ENCODE results near the gene VAV3. TPM values are rescaled to one million over a fixed set of nuclear protein-coding genes. Genes with fewer than 3 reads are reported as not detected.

VAV3 gene
- total RNA-seq, 1 donor from 2014 or later: 2.6 TPM

- FAIRE-seq: no peak
- H4K20me1 ChIP-seq (ENCODE audit: insufficient read depth, low read length): no peaks in the 10 kb centered on the region
Measured at GRCh38 chr1:107623431-107623830, 341.5 kb downstream of the VAV3 start.

GRCh38 chr1:107622966-107623365 is 342.0 kb downstream of the VAV3 start:
- Mint-ChIP-seq H3K27me3 (ENCODE audit: low read depth, unreplicated experiment) (no peaks in the 10 kb centered on the region), H3K36me3 (ENCODE audit: low read depth, unreplicated experiment) (no peaks in the 10 kb centered on the region), H3K4me3 (ENCODE audit: unreplicated experiment) (no peak overlapping the region), H3K27ac (ENCODE audit: unreplicated experiment) (no peak overlapping the region), H3K9me3 (ENCODE audit: unreplicated experiment) (no peaks in the 10 kb centered on the region), H3K4me1 (ENCODE audit: low read depth, unreplicated experiment) (peaks cover 3% of the 10 kb centered on the region)
- Histone ChIP-seq H3K4me3 (ENCODE audit: insufficient read depth, low read depth, low read length) (no peak overlapping the region), H2AFZ (ENCODE audit: low read depth, low read length) (no peak overlapping the region), H3K36me3 (ENCODE audit: insufficient read depth, low read length) (no peaks in the 10 kb centered on the region), H3K9me3 (ENCODE audit: insufficient read depth, low read depth, low read length) (no peaks in the 10 kb centered on the region), H3K27me3 (ENCODE audit: insufficient read depth, low read length) (no peaks in the 10 kb centered on the region), H3K9ac (ENCODE audit: low read length) (no peak overlapping the region), H3K4me2 (ENCODE audit: low read length) (no peak overlapping the region), H3K79me2 (ENCODE audit: insufficient read depth, low read length) (no peaks in the 10 kb centered on the region), H4K20me1 (ENCODE audit: insufficient read depth, low read length) (no peaks in the 10 kb centered on the region), H3K27ac (ENCODE audit: low read depth, low read length) (no peak overlapping the region), H3K4me1 (ENCODE audit: insufficient read depth, low read length) (no peaks in the 10 kb centered on the region)
- DNase-seq (ENCODE audit: low read depth): peak; percentile 12
- TF ChIP-seq EZH2 (IDR thresholded peaks at IDR 0.05; ENCODE audit: insufficient read depth, low read length) (no peak), CTCF (IDR thresholded peaks at IDR 0.05; ENCODE audit: insufficient read depth, low read depth, low read length) (no peak)
- FAIRE-seq: peak; percentile 43

More at GRCh38 chr1:107623431-107623830, 341.5 kb downstream of the VAV3 start:
- Mint-ChIP-seq H3K4me3 (ENCODE audit: unreplicated experiment) (no peak overlapping the region), H3K36me3 (ENCODE audit: low read depth, unreplicated experiment) (no peaks in the 10 kb centered on the region), H3K27me3 (ENCODE audit: low read depth, unreplicated experiment) (no peaks in the 10 kb centered on the region), H3K9me3 (ENCODE audit: unreplicated experiment) (no peaks in the 10 kb centered on the region), H3K27ac (ENCODE audit: unreplicated experiment) (no peak overlapping the region), H3K4me1 (ENCODE audit: low read depth, unreplicated experiment) (peaks cover 3% of the 10 kb centered on the region)
- Histone ChIP-seq H3K27me3 (ENCODE audit: insufficient read depth, low read length) (no peaks in the 10 kb centered on the region), H3K9me3 (ENCODE audit: insufficient read depth, low read depth, low read length) (no peaks in the 10 kb centered on the region), H3K4me2 (ENCODE audit: low read length) (no peak overlapping the region), H3K36me3 (ENCODE audit: insufficient read depth, low read length) (no peaks in the 10 kb centered on the region), H3K79me2 (ENCODE audit: insufficient read depth, low read length) (no peaks in the 10 kb centered on the region), H3K27ac (ENCODE audit: low read depth, low read length) (no peak overlapping the region), H2AFZ (ENCODE audit: low read depth, low read length) (no peak overlapping the region), H3K4me1 (ENCODE audit: insufficient read depth, low read length) (no peaks in the 10 kb centered on the region), H3K9ac (ENCODE audit: low read length) (no peak overlapping the region), H3K4me3 (ENCODE audit: insufficient read depth, low read depth, low read length) (no peak overlapping the region)
- TF ChIP-seq CTCF (IDR thresholded peaks at IDR 0.05; ENCODE audit: insufficient read depth, low read depth, low read length) (no peak), EZH2 (IDR thresholded peaks at IDR 0.05; ENCODE audit: insufficient read depth, low read length) (no peak)
- DNase-seq (ENCODE audit: low read depth): no peak

GRCh38 chr1:107622535-107622934 is 342.4 kb downstream of the VAV3 start:
- Histone ChIP-seq H3K4me3 (ENCODE audit: insufficient read depth, low read depth, low read length) (no peak overlapping the region), H3K9me3 (ENCODE audit: insufficient read depth, low read depth, low read length) (no peaks in the 10 kb centered on the region), H3K9ac (ENCODE audit: low read length) (no peak overlapping the region), H3K27me3 (ENCODE audit: insufficient read depth, low read length) (no peaks in the 10 kb centered on the region), H3K4me1 (ENCODE audit: insufficient read depth, low read length) (no peaks in the 10 kb centered on the region), H4K20me1 (ENCODE audit: insufficient read depth, low read length) (no peaks in the 10 kb centered on the region), H2AFZ (ENCODE audit: low read depth, low read length) (no peak overlapping the region), H3K36me3 (ENCODE audit: insufficient read depth, low read length) (no peaks in the 10 kb centered on the region), H3K79me2 (ENCODE audit: insufficient read depth, low read length) (no peaks in the 10 kb centered on the region), H3K27ac (ENCODE audit: low read depth, low read length) (no peak overlapping the region), H3K4me2 (ENCODE audit: low read length) (no peak overlapping the region)
- TF ChIP-seq EZH2 (IDR thresholded peaks at IDR 0.05; ENCODE audit: insufficient read depth, low read length) (no peak), CTCF (IDR thresholded peaks at IDR 0.05; ENCODE audit: insufficient read depth, low read depth, low read length) (no peak)
- FAIRE-seq: no peak
- H3K4me1 Mint-ChIP-seq (ENCODE audit: low read depth, unreplicated experiment): peaks cover 3% of the 10 kb centered on the region
- H3K36me3 Mint-ChIP-seq (ENCODE audit: low read depth, unreplicated experiment): no peaks in the 10 kb centered on the region
- H3K4me3 Mint-ChIP-seq (ENCODE audit: unreplicated experiment): no peak overlapping the region
- no peak for DNase-seq (ENCODE audit: low read depth)
- no peaks in the 10 kb centered on the region for H3K27me3 Mint-ChIP-seq (ENCODE audit: low read depth, unreplicated experiment)
- no peaks in the 10 kb centered on the region for H3K9me3 Mint-ChIP-seq (ENCODE audit: unreplicated experiment)
- no peak overlapping the region for H3K27ac Mint-ChIP-seq (ENCODE audit: unreplicated experiment)

All from astrocyte (in vitro differentiated cells and primary cell).